RWPE2 (cell line): ENCODE measurements around the gene FOXRED1.
A peak's percentile ranks its signal among the peaks of the same experiment; 100 is the strongest.

ENCODE experiments used
- ATAC-seq: fragments of 200-7000 bp; cut with Tn5 transposase; 3 replicates; pipeline ENCODE4 v1.9.1; 2021; ENCODE audit warnings: low read depth
- DNase-seq: peaks from one replicate; pipeline ENCODE4 v3.0.0-alpha.2; 2020; ENCODE audit warnings: low spot score
- H3K27ac ChIP-seq: fragments of 450-650 bp; 2 replicates; pipeline ENCODE4 v1.5.1; 2017; ENCODE audit warnings: mild to moderate bottlenecking; ENCODE audit not compliant: poor library complexity, severe bottlenecking
- H3K27me3 ChIP-seq: fragments of 250-450 bp; sonication (Bioruptor Pico); 2 replicates; pipeline ENCODE4 v1.5.1; 2021; ENCODE audit warnings: mild to moderate bottlenecking, moderate library complexity; ENCODE audit not compliant: insufficient read depth, poor library complexity, severe bottlenecking
- H3K36me3 ChIP-seq: fragments of 250-450 bp; sonication (Bioruptor Pico); 2 replicates; pipeline ENCODE4 v1.5.1; 2020; ENCODE audit warnings: low read depth, mild to moderate bottlenecking, moderate library complexity
- H3K4me1 ChIP-seq: fragments of 250-450 bp; sonication (Bioruptor Pico); 2 replicates; pipeline ENCODE4 v1.5.1; 2021; ENCODE audit warnings: mild to moderate bottlenecking, moderate library complexity; ENCODE audit not compliant: insufficient read depth, poor library complexity, severe bottlenecking
- H3K4me3 ChIP-seq: fragments of 250-450 bp; sonication (Bioruptor Pico); 2 replicates; pipeline ENCODE4 v1.5.1; 2021; ENCODE audit warnings: mild to moderate bottlenecking, moderate library complexity; ENCODE audit not compliant: severe bottlenecking
- H3K9me3 ChIP-seq: fragments of 250-450 bp; sonication (Bioruptor Pico); 2 replicates; pipeline ENCODE4 v1.5.1; 2021; ENCODE audit warnings: mild to moderate bottlenecking, moderate library complexity; ENCODE audit not compliant: severe bottlenecking
- CTCF ChIP-seq: fragments of 450-650 bp; IDR thresholded peaks from one replicate; pipeline ENCODE4 v1.5.1; 2017; ENCODE audit warnings: mild to moderate bottlenecking, moderate library complexity; ENCODE audit not compliant: poor library complexity, severe bottlenecking

The FOXRED1 gene

GRCh38 chr11:126268708-126269579 lies at the start of gene FOXRED1, which contains the start of gene SRPRA:
FOXRED1 (plus strand) TSS chr11:126269154; CDS start chr11:126269207, 53 bp downstream.
SRPRA (minus strand) TSS chr11:126268895; CDS start chr11:126268804, 91 bp downstream.
- Histone ChIP-seq H3K9me3 (no peaks in the 10 kb centered on the region), H3K4me1 (no peaks in the 10 kb centered on the region), H3K4me3 (peak within 1 kb of the TSS; percentile 70), H3K27ac (peak within 1 kb of the TSS; percentile 36), H3K27me3 (no peaks in the 10 kb centered on the region), H3K36me3 (peaks cover 50% of the 10 kb centered on the region)
- peak; percentile 96 for ATAC-seq
- DNase-seq: peak; percentile 99
- TF ChIP-seq CTCF: no peak

GRCh38 chr11:126219547-126219946 lies 49.4 kb upstream of the FOXRED1 start:
- Histone ChIP-seq H3K9me3 (no peaks in the 10 kb centered on the region), H3K4me1 (no peaks in the 10 kb centered on the region), H3K36me3 (no peaks in the 10 kb centered on the region; the same call in 1 of the 2 replicates), H3K27ac (no peak overlapping the region), H3K4me3 (no peak overlapping the region), H3K27me3 (no peaks in the 10 kb centered on the region)
- ATAC-seq (no peak), DNase-seq (no peak)
- no peak for TF ChIP-seq CTCF

GRCh38 chr11:126224647-126225294 lies 44.2 kb upstream of the FOXRED1 start:
- no peak for TF ChIP-seq CTCF
- Histone ChIP-seq H3K4me3 (no peak overlapping the region), H3K9me3 (no peaks in the 10 kb centered on the region), H3K27me3 (no peaks in the 10 kb centered on the region), H3K4me1 (no peaks in the 10 kb centered on the region), H3K36me3 (0 out of 2 replicates have a peak, but pooled peaks cover 2% of the 10 kb centered on the region), H3K27ac (no peak overlapping the region)
- no peak for ATAC-seq
- DNase-seq: no peak

GRCh38 chr11:126225295-126225665 lies 43.7 kb upstream of the FOXRED1 start:
- Histone ChIP-seq H3K4me1 (no peaks in the 10 kb centered on the region), H3K9me3 (no peaks in the 10 kb centered on the region), H3K27me3 (no peaks in the 10 kb centered on the region), H3K4me3 (no peak overlapping the region), H3K36me3 (0 out of 2 replicates have a peak, but pooled peaks cover 5% of the 10 kb centered on the region), H3K27ac (no peak overlapping the region)
- no peak for ATAC-seq
- no peak for DNase-seq
- TF ChIP-seq CTCF: no peak
